SK-N-SH treated with all-trans-retinoic acid at 6 μM for 48 hours (cell line): Measurements from ENCODE around the gene UNC13B.

Experiments
- ATAC-seq: fragments of 200-7000 bp; cut with Tn5 transposase; 3 replicates; pipeline ENCODE4 v1.9.1; 2020; ENCODE audit warnings: mild to moderate bottlenecking, moderate library complexity
- ARNTL ChIP-seq: fragments of 450-650 bp; formaldehyde crosslinking; IDR thresholded peaks from 2 replicates; pipeline ENCODE4 v1.5.0; 2020; ENCODE audit warnings: low read depth, mild to moderate bottlenecking, moderate library complexity, borderline replicate concordance
- BACH2 ChIP-seq: fragments of 250-450 bp; sonication (Bioruptor Pico); IDR thresholded peaks from 2 replicates; pipeline ENCODE4 v1.9.0; 2021; ENCODE audit warnings: mild to moderate bottlenecking, borderline replicate concordance
- CSDC2 ChIP-seq: fragments of 250-450 bp; sonication (Bioruptor Pico); IDR thresholded peaks from 2 replicates; pipeline ENCODE4 v1.5.0; 2020; ENCODE audit warnings: mild to moderate bottlenecking, moderate library complexity
- ESRRG ChIP-seq: fragments of 250-450 bp; sonication (Bioruptor Pico); IDR thresholded peaks from 2 replicates; pipeline ENCODE4 v1.6.1; 2021; ENCODE audit warnings: mild to moderate bottlenecking
- GLIS3 ChIP-seq: fragments of 250-450 bp; sonication (Bioruptor Pico); IDR thresholded peaks from 2 replicates; pipeline ENCODE4 v1.5.0; 2020; ENCODE audit warnings: mild to moderate bottlenecking, moderate library complexity
- ISL1 ChIP-seq: fragments of 250-450 bp; sonication (Bioruptor Pico); IDR thresholded peaks from 2 replicates; pipeline ENCODE4 v2.1.2; 2022; ENCODE audit warnings: mild to moderate bottlenecking, moderate library complexity
- OSR1 ChIP-seq: fragments of 250-450 bp; sonication (Bioruptor Pico); IDR thresholded peaks from 2 replicates; pipeline ENCODE4 v1.8.0; 2022; ENCODE audit warnings: moderate library complexity, mild to moderate bottlenecking, inconsistent platforms
- POU6F1 ChIP-seq: fragments of 250-450 bp; sonication (Bioruptor Pico); IDR thresholded peaks from 2 replicates; pipeline ENCODE4 v1.8.0; 2021; ENCODE audit warnings: low read depth, mild to moderate bottlenecking, moderate library complexity, borderline replicate concordance
- PPARA ChIP-seq: fragments of 250-450 bp; sonication (Bioruptor Pico); IDR thresholded peaks from 2 replicates; pipeline ENCODE4 v1.5.0; 2020; ENCODE audit warnings: mild to moderate bottlenecking, borderline replicate concordance
- RARB ChIP-seq: fragments of 250-450 bp; sonication (Bioruptor Pico); IDR thresholded peaks from 2 replicates; pipeline ENCODE4 v1.8.0; 2021; ENCODE audit warnings: mild to moderate bottlenecking, moderate library complexity
- SNAI2 ChIP-seq: fragments of 250-450 bp; sonication (Bioruptor Pico); IDR thresholded peaks from 2 replicates; pipeline ENCODE4 v1.5.0; 2020; ENCODE audit warnings: mild to moderate bottlenecking, moderate library complexity
- TCF4 ChIP-seq: fragments of 250-450 bp; sonication (Bioruptor Pico); IDR thresholded peaks from 2 replicates; pipeline ENCODE4 v1.8.0; 2021; ENCODE audit warnings: mild to moderate bottlenecking, moderate library complexity, borderline replicate concordance
- TOX ChIP-seq: fragments of 250-450 bp; sonication (Bioruptor Pico); IDR thresholded peaks from 2 replicates; pipeline ENCODE4 v1.8.0; 2021; ENCODE audit warnings: mild to moderate bottlenecking, moderate library complexity, borderline replicate concordance
- TSHZ2 ChIP-seq: fragments of 250-450 bp; sonication (Bioruptor Pico); IDR thresholded peaks from 2 replicates; pipeline ENCODE4 v1.5.0; 2020; ENCODE audit warnings: mild to moderate bottlenecking, moderate library complexity
- ZC3H10 ChIP-seq: fragments of 250-450 bp; sonication (Bioruptor Pico); IDR thresholded peaks from 2 replicates; pipeline ENCODE4 v1.5.1; 2021; ENCODE audit warnings: mild to moderate bottlenecking, moderate library complexity
- ZFP3 ChIP-seq: fragments of 250-450 bp; sonication (Bioruptor Pico); IDR thresholded peaks from 2 replicates; pipeline ENCODE4 v1.5.0; 2020; ENCODE audit warnings: mild to moderate bottlenecking, moderate library complexity
- ZNF8 ChIP-seq: fragments of 450-650 bp; formaldehyde crosslinking; IDR thresholded peaks from 2 replicates; pipeline ENCODE4 v1.5.0; 2020; ENCODE audit warnings: mild to moderate bottlenecking, moderate library complexity
- TF ChIP-seq, protein P1 (sequence below): fragments of 250-450 bp; sonication (Bioruptor Pico); IDR thresholded peaks from 2 replicates; pipeline ENCODE4 v1.5.1; 2021; ENCODE audit warnings: mild to moderate bottlenecking, moderate library complexity
- TF ChIP-seq, protein P2 (sequence below): fragments of 250-450 bp; sonication (Bioruptor Pico); IDR thresholded peaks from 2 replicates; pipeline ENCODE4 v1.8.0; 2020; ENCODE audit warnings: mild to moderate bottlenecking, moderate library complexity, borderline replicate concordance
- TF ChIP-seq, protein P3 (sequence below): fragments of 250-450 bp; sonication (Bioruptor Pico); IDR thresholded peaks from 2 replicates; pipeline ENCODE4 v1.5.1; 2020; ENCODE audit warnings: low read depth, mild to moderate bottlenecking, moderate library complexity

UNC13B gene

GRCh38 chr9:35306283-35306682 lies 144.5 kb downstream of the UNC13B start:
- no peak for ATAC-seq

GRCh38 chr9:35308316-35308715 lies 146.5 kb downstream of the UNC13B start:
- no peak for TF ChIP-seq ZNF8 (CRISPR knock-in tag)
- TF ChIP-seq, protein P1, sequence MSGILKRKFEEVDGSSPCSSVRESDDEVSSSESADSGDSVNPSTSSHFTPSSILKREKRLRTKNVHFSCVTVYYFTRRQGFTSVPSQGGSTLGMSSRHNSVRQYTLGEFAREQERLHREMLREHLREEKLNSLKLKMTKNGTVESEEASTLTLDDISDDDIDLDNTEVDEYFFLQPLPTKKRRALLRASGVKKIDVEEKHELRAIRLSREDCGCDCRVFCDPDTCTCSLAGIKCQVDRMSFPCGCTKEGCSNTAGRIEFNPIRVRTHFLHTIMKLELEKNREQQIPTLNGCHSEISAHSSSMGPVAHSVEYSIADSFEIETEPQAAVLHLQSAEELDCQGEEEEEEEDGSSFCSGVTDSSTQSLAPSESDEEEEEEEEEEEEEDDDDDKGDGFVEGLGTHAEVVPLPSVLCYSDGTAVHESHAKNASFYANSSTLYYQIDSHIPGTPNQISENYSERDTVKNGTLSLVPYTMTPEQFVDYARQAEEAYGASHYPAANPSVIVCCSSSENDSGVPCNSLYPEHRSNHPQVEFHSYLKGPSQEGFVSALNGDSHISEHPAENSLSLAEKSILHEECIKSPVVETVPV: no peak
- no peak for TF ChIP-seq TCF4 (CRISPR knock-in tag)
- TF ChIP-seq, protein P2, sequence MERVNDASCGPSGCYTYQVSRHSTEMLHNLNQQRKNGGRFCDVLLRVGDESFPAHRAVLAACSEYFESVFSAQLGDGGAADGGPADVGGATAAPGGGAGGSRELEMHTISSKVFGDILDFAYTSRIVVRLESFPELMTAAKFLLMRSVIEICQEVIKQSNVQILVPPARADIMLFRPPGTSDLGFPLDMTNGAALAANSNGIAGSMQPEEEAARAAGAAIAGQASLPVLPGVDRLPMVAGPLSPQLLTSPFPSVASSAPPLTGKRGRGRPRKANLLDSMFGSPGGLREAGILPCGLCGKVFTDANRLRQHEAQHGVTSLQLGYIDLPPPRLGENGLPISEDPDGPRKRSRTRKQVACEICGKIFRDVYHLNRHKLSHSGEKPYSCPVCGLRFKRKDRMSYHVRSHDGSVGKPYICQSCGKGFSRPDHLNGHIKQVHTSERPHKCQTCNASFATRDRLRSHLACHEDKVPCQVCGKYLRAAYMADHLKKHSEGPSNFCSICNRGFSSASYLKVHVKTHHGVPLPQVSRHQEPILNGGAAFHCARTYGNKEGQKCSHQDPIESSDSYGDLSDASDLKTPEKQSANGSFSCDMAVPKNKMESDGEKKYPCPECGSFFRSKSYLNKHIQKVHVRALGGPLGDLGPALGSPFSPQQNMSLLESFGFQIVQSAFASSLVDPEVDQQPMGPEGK: no peak
- TF ChIP-seq, protein P3, sequence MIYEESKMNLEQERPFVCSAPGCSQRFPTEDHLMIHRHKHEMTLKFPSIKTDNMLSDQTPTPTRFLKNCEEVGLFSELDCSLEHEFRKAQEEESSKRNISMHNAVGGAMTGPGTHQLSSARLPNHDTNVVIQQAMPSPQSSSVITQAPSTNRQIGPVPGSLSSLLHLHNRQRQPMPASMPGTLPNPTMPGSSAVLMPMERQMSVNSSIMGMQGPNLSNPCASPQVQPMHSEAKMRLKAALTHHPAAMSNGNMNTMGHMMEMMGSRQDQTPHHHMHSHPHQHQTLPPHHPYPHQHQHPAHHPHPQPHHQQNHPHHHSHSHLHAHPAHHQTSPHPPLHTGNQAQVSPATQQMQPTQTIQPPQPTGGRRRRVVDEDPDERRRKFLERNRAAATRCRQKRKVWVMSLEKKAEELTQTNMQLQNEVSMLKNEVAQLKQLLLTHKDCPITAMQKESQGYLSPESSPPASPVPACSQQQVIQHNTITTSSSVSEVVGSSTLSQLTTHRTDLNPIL: no peak
- no peak for TF ChIP-seq ESRRG (CRISPR knock-in tag)
- TF ChIP-seq OSR1: no peak
- TF ChIP-seq POU6F1 (CRISPR knock-in tag): no peak
- no peak for TF ChIP-seq SNAI2 (CRISPR knock-in tag)
- TF ChIP-seq CSDC2 (CRISPR knock-in tag): no peak
- TF ChIP-seq ISL1: no peak
- TF ChIP-seq TSHZ2: no peak
- no peak for TF ChIP-seq ARNTL (CRISPR knock-in tag)
- no peak for TF ChIP-seq PPARA (CRISPR knock-in tag)
- TF ChIP-seq ZC3H10: no peak
- TF ChIP-seq TOX: no peak
- ATAC-seq: no peak

More at GRCh38 chr9:35306283-35306682, 144.5 kb downstream of the UNC13B start:
- no peak for TF ChIP-seq ISL1
- no peak for TF ChIP-seq ZNF8 (CRISPR knock-in tag)
- TF ChIP-seq RARB (CRISPR knock-in tag): no peak
- TF ChIP-seq BACH2: no peak
- no peak for TF ChIP-seq ZC3H10
- no peak for TF ChIP-seq GLIS3
- no peak for TF ChIP-seq ZFP3
- TF ChIP-seq, protein P1: no peak
- TF ChIP-seq TSHZ2: no peak
- TF ChIP-seq, protein P3: no peak
- TF ChIP-seq, all 23 proteins: peak for 0
